K562 (cell line): ENCODE results near the gene NR2F2. TPM values are rescaled to one million over a fixed set of nuclear protein-coding genes. Genes with fewer than 3 reads are reported as not detected.

Source experiments
- E2F6 ChIP-seq, 2 experiments: IDR thresholded peaks; 2 replicates each; pipeline ENCODE4 v1.6.1; 2011; ENCODE audit warnings: borderline replicate concordance in 1 of 2, control low read depth in 1 of 2, low read depth in 1 of 2, low read length in 1 of 2, mild to moderate bottlenecking in 1 of 2, mixed read lengths in 1 of 2, moderate library complexity in 1 of 2; ENCODE audit not compliant: insufficient read depth in 1 of 2, insufficient read length in 1 of 2, poor library complexity in 1 of 2, severe bottlenecking in 1 of 2; ENCODE audit errors: extremely low read depth in 1 of 2
- LARP7 ChIP-seq: fragments of 450-650 bp; IDR thresholded peaks from 2 replicates; pipeline ENCODE4 v1.6.1; 2016
- LEF1 ChIP-seq: fragments of 450-650 bp; IDR thresholded peaks from 2 replicates; pipeline ENCODE4 v1.6.1; 2016; ENCODE audit warnings: mild to moderate bottlenecking
- MCM7 ChIP-seq, 2 experiments: fragments of 450-650 bp; IDR thresholded peaks; 2 replicates each; pipeline ENCODE4 v1.6.1; 2016 to 2018
- MLLT1 ChIP-seq, 2 experiments: fragments of 450-650 bp; IDR thresholded peaks; 2 replicates each; pipeline ENCODE4 v1.6.1; 2016
- POLR2B ChIP-seq: fragments of 450-650 bp; IDR thresholded peaks from 2 replicates; pipeline ENCODE4 v1.6.1; 2018; ENCODE audit warnings: low read depth; ENCODE audit not compliant: partially characterized antibody
- SAP30 ChIP-seq: fragments of 200-600 bp; sonication (generic); IDR thresholded peaks from 2 replicates; pipeline ENCODE4 v1.6.1; 2012; ENCODE audit warnings: borderline replicate concordance, low read depth, mild to moderate bottlenecking, moderate library complexity, low read length, control low read depth, inconsistent platforms; ENCODE audit not compliant: insufficient read depth, poor library complexity, severe bottlenecking
- TAF1 ChIP-seq: IDR thresholded peaks from 2 replicates; pipeline ENCODE4 v1.6.1; 2011; ENCODE audit warnings: mild to moderate bottlenecking, low read length, moderate library complexity; ENCODE audit not compliant: insufficient read depth, control insufficient read depth, severe bottlenecking; ENCODE audit errors: extremely low read depth
- ZNF263 ChIP-seq: sonication (generic); formaldehyde crosslinking; IDR thresholded peaks from 2 replicates; pipeline ENCODE4 v1.8.0; 2022; ENCODE audit warnings: mild to moderate bottlenecking, missing genetic modification reagents, borderline replicate concordance
- ZNF277 ChIP-seq: fragments of 250-450 bp; sonication (Bioruptor Pico); IDR thresholded peaks from 2 replicates; pipeline ENCODE4 v1.8.0; 2022; ENCODE audit warnings: inconsistent platforms, mild to moderate bottlenecking, moderate library complexity, borderline replicate concordance
- ZNF407 ChIP-seq: fragments of 450-650 bp; IDR thresholded peaks from 2 replicates; pipeline ENCODE4 v1.6.1; 2016; ENCODE audit warnings: low read depth
- polyA plus RNA-seq, 8 experiments: library from polyadenylated mRNA; depleted of rRNA in 4 of 8; stranded (reverse) in 5 of 8; unstranded in 3 of 8; fragments of >200 nt; fragmentation: Nextera tagmentation in 2 of 8; fragmentation: Illumina TruSeq in 1 of 8; extraction: Ambion mirVana in 2 of 8; extraction: Trizol in 1 of 8; gene quantifications; 2 replicates each; pipeline versions ENCODE4 v1.2.1 to v1.2.3, GENCODE V29; 2011 to 2014; ENCODE audit warnings: inconsistent platforms in 1 of 8, missing spikeins in 1 of 8
- total RNA-seq, 7 experiments: library from RNA; depleted of rRNA in 6 of 7; stranded (reverse); fragments of >200 nt in 6 of 7; fragmentation: Illumina TruSeq in 2 of 7; extraction: Trizol in 2 of 7; gene quantifications; 2 replicates each; pipeline versions ENCODE4 v1.2.1 to v1.2.3, GENCODE V29; 2011 to 2021; ENCODE audit warnings: low replicate concordance in 1 of 7

Gene NR2F2
- total and polyA plus RNA-seq, 9 of the 15 experiments (the other 6 are each of a cell fraction or from before 2014, with no cell fraction given), result 6.0 to 51.8 (median 11.1) TPM

GRCh38 chr15:96331144-96331944 lies 844 bp downstream of the NR2F2 start (continued):
- peak; percentile 36; the same call in 1 of the 2 replicates for TF ChIP-seq ZNF407
- peak; percentile 15; the same call in 1 of the 2 replicates for TF ChIP-seq LEF1
- peak; percentile 38 for TF ChIP-seq POLR2B
- peak; percentile 80 to 88; a peak in 3 of 4 replicates for TF ChIP-seq MLLT1 (IDR thresholded peaks at IDR 0.05)
- no peak for TF ChIP-seq MCM7 (IDR thresholded peaks at IDR 0.05)
- no peak for TF ChIP-seq SAP30
- peak; percentile 91 for TF ChIP-seq ZNF263
- peak; percentile 12 to 13 for TF ChIP-seq E2F6 (IDR thresholded peaks at IDR 0.05; ENCODE audit: borderline replicate concordance in 1 of 2, extremely low read depth in 1 of 2, insufficient read depth in 1 of 2, insufficient read length in 1 of 2, low read depth in 1 of 2, low read length in 1 of 2, poor library complexity in 1 of 2, severe bottlenecking in 1 of 2)
- peak; percentile 86; the same call in 1 of the 2 replicates for TF ChIP-seq LARP7
- no peak for TF ChIP-seq ZNF277 (CRISPR knock-in tag)
- peak; percentile 71 for TF ChIP-seq TAF1
